ENCODE data around the gene B4GALT2.

The B4GALT2 gene

GRCh38 chr1:43947061-43947873, 31.7 kb upstream of the B4GALT2 start:
- DNase-seq = no peak

GRCh38 chr1:43947874-43948437, 31.1 kb upstream of the B4GALT2 start:
- no peak for DNase-seq

DNA sequence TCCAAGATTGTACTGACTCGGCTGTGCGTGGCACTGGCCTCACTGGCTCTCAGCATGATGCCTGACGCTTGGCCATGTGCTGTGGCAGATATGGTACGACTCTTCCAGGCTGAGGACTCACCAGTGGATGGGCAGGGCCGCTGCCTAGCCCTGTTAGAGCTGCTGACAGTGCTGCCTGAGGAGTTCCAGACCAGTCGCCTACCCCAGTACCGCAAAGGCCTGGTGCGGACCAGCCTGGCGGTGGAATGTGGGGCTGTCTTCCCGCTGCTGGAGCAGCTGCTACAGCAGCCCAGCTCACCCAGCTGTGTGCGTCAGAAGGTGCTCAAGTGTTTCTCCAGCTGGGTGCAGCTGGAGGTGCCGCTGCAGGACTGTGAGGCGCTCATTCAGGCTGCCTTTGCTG, 29.3 kb upstream of the B4GALT2 start:
- no peak for DNase-seq

DNA sequence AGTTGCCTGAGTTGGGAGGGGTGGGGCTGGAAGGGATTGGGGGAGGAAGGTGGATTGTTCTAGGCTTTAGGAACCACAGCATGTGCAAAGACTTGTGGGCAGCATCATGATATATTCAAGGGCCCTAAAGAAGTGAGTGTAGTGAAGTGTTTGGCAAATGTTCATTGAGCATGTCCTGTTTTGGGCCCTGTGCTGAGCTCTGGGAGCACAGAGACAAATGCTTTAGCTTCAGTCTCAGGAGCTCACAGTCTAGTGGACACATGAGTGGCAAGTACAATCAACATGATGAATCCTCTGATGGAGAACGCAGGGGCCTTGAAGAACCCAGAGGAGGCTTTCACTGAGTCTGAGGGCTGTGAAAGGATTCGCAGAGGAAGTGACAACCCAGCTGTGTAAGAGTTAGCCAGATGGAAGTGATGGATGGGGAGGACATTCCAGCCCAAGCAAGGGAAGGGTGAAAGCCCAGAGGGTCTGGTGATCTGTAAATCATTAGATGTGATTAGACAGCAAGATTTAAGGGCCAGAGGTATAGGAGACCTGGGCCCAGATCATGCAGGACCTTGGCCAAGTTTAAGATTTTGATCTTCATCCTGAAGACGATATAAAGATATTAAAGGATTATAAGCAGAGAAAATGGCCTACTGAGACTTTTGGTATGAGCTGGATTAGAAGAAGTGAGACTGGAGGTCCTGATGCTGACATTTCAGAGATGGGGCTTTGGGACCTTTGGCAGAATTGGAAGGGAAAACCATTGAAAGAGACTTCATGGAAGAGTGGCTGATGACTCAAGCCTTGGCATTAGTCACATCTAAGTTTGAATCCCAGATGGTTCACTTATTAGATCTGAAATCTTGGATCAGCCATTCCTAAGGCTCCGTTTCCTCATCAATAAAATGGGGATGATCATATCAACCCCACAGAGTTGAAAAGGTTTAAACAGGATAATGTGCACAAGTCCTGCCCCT, 27.7 kb upstream of the B4GALT2 start:
- peak; percentile 8 for DNase-seq

- DNase-seq = peak; percentile 67
Observed at GRCh38 chr1:43952731-43953346, 26.2 kb upstream of the B4GALT2 start.

- no peak for DNase-seq
Observed at GRCh38 chr1:43953361-43953760, 25.6 kb upstream of the B4GALT2 start.

DNA sequence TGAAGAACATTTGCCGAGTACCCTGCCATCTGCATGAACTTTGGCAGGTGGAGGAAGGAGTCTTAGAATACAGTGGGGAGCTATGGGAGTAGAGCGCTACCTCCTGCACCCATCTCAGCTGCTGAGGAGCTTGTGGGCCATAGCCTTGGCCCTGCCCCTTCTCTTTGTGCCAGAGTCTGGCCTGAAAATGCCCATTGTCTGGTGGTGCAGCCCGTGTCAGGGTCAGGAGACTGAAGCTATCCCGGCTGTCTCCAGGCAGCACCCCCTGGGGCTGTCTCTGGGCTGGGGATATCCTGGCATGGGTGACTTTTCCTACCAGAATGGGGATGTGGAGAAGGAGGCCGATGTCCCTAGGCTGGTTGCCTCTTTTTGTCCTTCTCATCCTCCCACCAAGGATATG, 25.0 kb upstream of the B4GALT2 start:
- peak; percentile 5 for DNase-seq

DNA sequence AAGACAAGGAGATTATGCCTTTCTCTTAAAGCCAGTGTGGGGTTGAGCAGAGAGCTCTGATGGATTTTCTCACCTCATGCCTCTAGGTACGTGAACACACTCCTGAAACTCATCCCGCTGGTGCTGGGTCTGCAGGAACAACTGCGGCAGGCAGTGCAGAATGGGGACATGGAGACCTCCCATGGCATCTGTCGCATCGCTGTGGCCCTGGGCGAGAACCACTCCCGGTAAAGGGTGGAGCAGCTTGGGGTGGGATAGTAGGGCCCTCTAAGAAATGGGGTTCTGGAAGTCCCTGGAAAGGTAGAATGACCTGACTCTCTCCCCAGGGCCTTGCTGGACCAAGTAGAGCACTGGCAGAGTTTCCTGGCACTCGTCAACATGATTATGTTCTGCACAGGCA, 22.8 kb upstream of the B4GALT2 start:
- DNase-seq = no peak

DNA sequence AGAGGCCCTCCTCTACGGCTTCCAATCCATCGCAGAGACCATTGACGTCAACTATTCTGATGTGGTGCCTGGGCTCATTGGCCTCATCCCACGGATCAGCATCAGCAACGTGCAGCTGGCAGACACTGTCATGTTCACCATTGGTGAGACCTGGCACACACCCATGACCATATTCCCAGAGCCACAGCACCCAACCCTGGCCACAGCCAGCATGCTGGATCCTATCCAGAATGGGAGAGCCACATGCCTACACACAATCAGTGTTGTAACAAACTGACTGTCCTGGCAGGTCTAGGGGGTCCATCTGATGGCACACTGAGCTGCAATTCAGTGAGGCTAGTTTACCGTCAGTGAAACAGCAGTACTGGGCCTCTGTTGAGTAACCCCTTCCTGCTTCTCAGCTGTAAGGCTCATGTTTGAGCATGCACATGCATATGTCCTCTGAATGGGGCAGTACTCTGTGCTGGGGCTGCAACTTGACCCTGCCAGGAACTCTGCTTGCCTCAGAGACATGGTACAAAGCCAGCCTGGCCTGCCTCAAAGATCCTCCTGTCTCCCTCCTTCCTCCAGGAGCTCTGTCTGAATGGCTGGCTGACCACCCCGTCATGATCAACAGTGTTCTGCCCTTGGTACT, 21.5 kb upstream of the B4GALT2 start:
- DNase-seq = no peak

GRCh38 chr1:43958351-43959255, 20.4 kb upstream of the B4GALT2 start:
- DNase-seq = no peak

GRCh38 chr1:43960798-43961197, 18.2 kb upstream of the B4GALT2 start:
- no peak for DNase-seq

DNA sequence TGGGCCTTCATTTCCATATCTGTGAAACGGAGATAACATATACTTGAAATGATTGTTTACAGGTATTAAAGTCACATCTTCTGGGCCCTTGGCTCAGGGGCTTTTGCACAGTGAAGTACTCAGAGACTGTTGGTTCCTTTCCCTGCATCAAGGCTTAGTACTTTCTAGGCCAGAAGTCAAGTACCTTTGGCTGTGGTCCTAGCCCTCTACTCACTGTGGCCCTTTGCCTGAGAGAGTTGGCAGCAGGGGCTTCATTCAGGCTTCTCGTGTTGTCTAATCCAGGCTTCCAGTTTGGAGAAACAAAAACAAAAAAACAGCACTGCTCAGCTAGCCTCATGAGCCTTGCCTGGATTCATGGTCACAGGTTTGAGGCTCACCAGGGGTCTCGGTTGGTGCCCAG, 17.3 kb upstream of the B4GALT2 start:
- no peak for DNase-seq

- DNase-seq = no peak
Observed at GRCh38 chr1:43962324-43962723, 16.7 kb upstream of the B4GALT2 start.

DNA sequence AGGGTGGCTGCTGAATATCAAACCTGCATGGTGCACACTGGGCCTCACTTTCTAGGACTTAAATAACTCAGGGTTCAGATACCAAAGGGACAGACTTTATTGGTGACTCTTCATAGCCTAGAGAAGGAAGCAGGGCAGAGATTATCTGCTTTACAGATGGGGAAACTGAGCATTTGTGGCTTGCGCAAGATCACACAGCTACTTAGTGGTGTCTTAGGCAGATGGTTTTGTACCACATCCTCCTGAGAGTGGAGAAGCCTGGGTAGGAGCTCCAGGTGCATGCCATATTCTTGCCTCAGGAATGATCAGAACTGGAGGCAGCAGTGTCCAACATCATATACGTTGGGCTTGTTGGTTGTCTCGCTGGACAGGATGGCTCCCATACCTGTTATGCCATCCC, 16.0 kb upstream of the B4GALT2 start:
- no peak for DNase-seq

GRCh38 chr1:43963890-43964289, 15.1 kb upstream of the B4GALT2 start:
- no peak for DNase-seq

DNA sequence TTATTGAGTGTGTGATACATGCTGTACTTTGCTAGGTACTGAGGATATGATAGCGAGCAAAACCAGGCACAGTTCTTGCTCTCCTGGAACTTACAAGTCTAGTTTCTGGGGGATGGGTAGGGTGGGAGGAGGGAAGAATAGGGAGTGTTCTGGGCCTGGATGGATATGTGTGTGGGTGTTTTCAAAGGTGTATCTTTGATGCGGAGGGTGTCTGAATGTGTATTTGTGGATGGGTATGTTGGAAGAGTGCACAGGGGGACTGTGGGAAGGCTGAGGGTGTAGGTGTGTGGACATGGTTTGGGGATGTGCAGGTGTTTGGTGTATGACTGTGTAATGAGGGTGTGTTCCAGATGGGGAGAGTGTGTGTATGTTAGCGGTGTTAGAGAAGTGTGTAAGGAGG, 13.7 kb upstream of the B4GALT2 start:
- DNase-seq = no peak

DNA sequence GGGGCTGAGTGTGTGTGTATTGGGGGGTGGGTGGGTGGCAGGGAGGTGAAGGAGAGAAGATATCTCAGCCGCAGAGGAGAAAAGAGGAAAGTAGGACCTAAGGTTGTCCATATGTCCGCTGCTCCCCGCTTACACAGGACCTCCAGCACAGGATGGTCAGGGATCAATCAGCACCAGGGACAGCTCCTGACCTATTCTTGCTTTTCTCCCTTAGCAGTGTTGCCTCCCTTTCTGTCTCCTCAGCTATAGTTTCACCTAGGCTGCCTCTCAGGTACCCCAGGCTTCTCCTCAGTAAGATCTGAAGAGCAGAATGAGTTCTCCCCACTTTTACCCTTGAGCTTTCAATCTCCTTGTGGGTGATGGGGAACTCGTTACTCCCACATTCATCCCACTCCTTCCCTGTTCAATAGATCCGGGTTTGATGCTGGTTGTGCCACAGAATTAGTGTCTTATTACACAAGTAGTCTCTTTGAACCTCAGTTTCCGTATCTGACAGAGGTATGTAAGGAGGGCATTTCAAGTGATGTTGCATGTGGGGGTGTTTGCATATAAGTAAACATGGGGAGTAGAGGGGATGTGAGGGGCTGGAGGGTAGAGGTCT, 10.6 kb upstream of the B4GALT2 start:
- DNase-seq = no peak

DNA sequence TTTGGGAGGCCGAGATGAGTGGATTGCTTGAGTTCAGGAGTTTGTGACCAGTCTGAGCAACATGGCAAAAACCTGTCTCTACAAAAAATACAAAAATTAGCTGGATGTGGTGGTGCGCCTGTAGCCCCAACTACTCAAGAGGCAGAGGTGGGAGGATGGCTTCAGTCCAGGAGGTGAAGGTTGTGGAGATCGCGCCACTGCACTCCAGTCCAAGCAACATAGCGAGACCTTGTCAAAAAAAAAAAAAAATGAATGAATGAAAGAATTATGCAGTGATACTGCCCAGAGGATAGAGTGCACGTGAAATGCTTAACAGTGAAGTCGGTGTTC, 9.6 kb upstream of the B4GALT2 start:
- no peak for DNase-seq

GRCh38 chr1:43969746-43970466, 9.1 kb upstream of the B4GALT2 start, which contains the start of gene DPH2:
TSS of gene DPH2 (plus strand) at chr1:43970010. CDS start at chr1:43970176, 166 bp downstream.
- DNase-seq = peak; percentile 91

GRCh38 chr1:43970502-43970901, 8.5 kb upstream of the B4GALT2 start:
- DNase-seq = no peak

Data from retina (tissue), 1 donor.